NCI-H2171 (cell line): Measurements from ENCODE around the gene MBNL2.

ENCODE experiments used
- DNase-seq: peaks from one replicate; lab custom pipeline; 2025; lab: John Stamatoyannopoulos, UW

The MBNL2 gene

DNA sequence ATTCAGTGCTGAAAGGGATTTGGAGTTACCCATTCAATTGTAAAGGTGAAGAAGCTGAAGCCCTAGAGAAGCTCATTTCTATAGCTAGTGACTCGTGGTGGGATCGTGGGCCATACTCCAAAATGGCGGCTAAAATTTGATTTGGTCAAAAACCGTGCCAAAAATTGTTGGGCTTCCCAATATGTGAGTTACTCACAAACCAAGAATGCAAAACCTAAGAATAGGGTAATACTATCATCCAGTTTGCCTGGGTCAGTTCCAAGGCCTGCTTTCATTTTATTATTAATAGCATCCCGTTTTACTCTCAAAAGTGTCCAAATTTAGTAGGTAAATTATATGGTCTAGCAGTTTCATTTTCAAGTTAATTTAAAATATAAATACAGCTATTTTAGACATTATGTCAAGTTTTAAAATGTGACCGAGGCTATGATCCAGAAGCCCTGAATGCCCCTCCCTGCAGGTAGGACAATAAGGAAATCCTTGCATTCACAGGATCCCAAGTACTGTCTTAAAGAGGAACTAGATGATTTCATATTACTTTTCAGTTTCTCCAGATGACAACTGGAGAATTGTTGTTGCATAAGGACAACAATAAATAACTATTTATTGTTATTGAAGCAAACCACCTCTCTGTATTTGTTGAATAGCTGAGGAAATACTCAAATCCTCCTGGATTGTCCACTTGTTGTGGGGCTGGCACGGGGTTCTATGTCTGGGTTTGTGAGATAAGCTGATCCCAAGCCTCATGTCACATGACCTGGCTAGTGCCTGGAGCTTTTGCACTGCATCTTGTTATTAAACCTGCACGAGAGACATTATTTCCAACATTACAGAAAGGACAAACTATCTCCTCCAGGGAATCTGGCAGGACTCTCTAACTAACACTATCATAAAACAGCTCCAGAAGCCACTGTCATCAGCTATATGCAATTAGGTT is 200.3 kb downstream of the MBNL2 start:
- DNase-seq: no peak

GRCh38 chr13:97423300-97424045 is 201.3 kb downstream of the MBNL2 start:
- DNase-seq: no peak

DNA sequence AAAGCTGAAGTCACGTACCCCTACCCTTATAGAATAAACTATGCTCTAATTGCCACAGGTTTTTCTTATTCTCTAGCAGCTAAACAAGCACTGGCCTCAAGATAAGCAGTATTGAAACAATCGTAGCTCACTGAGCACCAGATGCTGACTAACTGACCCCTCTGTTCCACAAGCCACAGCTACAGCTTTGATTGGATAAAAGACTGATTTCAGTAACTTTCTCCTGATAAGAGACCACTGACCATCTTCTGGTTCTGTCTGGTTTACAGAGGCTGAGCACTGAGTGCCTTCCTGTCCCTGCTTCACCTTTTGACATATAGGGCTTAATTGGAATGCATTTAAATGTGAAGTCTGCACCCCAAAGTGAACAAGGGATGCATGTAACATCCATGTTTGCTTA is 203.5 kb downstream of the MBNL2 start:
- DNase-seq: no peak

GRCh38 chr13:97426695-97427094 is 204.6 kb downstream of the MBNL2 start:
- DNase-seq: no peak

- no peak for DNase-seq
These were observed 207.5 kb downstream of the MBNL2 start for GRCh38 chr13:97429681-97430081.

DNA sequence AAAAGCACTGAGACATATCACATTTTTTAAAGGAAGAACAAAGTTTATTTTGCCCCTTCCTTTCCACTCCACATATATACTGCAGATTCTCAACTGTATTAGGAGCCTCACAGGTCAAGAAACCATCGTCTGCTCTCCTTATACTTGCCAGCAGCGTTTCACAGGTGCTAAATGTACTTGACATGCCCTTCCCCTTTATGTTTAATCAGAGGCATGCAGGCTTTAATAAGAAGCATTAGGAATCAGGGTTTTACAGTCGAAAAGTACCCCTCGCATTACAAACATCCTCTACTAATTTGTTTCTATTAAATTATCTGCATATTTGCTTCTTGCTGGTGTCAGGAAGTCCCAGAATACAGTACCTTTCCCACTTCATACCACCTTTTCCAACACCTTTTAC is 208.2 kb downstream of the MBNL2 start:
- no peak for DNase-seq

GRCh38 chr13:97431171-97431764 is 209.1 kb downstream of the MBNL2 start:
- no peak for DNase-seq

- no peak for DNase-seq
These were observed 210.2 kb downstream of the MBNL2 start for GRCh38 chr13:97432232-97432916.

GRCh38 chr13:97432917-97433726 is 211.0 kb downstream of the MBNL2 start:
- DNase-seq: peak; percentile 97

- peak; percentile 88 for DNase-seq
These were observed 211.7 kb downstream of the MBNL2 start, which contains the start of gene RAP2A for GRCh38 chr13:97433727-97434396. Gene RAP2A (plus strand): TSS chr13:97434169. CDS start chr13:97434471, 302 bp downstream.

- DNase-seq: peak; percentile 30
These were observed 212.5 kb downstream of the MBNL2 start for GRCh38 chr13:97434397-97435201.

GRCh38 chr13:97435323-97435722 is 213.2 kb downstream of the MBNL2 start:
- DNase-seq: no peak

DNA sequence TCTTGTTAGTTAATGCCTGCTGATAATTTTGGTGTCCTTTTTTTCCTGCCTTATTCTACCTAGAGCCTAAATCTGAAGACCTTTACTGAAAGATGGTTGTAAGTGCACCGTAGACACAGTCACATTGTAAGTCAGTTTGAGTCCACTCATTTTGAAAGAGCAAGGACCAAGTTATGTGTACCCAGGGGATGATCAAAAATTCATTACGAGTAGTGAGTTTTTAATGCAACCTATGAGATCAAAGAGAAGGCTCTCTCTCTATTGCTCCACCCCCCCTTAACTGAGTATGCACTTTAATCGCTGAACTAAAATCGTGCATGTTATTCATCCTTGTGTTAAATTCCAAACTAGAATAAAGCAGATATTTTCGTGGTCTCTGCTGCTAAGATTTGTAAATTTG is 213.7 kb downstream of the MBNL2 start:
- DNase-seq: no peak

DNA sequence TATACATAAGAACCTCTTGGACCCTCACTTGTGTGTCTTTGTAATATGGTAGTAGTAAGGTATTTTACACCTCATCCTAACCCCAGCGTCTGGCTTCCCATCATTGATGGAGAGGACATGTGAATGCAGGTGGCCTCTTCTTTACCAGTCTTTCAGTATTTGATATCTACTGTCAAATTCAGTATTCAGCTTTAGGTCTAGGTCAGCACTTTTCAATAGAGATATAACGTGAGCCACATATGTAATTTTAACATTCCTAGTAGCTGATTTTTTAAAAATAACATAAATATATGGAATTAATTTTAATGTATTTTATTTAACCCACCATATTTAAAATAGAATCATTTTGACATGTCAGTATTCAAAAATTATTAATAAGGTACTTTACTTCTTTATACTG is 214.7 kb downstream of the MBNL2 start:
- DNase-seq: no peak

DNA sequence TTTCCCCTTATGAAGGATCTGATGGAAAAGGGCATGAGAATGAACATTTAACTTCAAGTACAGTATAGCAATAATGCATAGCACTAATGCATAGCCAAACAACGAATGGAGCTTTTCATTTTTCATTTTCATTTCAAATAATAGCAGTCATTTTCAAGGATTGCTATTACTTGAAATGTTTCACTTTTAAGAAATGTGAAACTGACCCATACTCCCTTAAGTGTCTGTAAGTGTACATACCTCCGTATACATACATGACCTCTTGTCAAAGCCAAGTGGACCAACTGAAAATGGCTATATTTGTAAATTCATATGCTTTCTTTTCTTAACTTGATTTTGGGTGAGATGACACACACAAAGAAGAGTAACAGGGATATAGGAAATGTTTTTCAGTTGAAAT is 215.6 kb downstream of the MBNL2 start:
- no peak for DNase-seq

DNA sequence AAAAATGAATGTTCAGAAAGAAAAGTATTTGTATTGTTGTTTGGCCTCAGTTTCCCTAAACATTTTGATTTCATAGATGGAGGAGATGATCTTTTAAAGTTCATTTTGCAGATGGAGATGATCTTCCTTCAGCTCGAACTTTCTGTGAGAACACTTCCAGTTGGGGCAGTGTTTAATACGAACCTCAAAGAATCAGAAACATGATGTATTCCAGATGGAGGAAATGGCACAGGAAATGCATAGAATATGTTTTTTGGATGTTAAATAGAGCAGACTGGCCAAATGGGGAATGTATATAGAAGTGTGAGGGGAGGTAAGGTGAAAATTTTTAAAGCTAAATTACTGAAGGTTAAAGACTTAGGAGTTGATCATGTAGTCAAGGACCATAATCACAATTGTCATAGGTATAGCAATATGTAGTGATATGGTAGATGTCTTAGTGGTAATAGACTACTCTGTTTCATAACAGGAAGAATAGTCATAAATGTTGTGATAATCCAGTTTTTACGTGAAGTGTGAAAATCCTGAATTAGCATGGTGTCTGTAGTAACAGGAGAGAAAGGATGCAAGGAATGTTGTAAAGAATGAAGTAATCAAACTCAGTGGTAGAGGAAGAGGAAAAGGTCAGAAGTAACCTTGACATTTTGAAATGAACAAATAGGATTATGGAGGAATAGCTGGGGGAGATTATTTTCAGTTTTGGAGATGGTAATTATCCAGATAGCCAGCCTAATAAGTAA is 216.9 kb downstream of the MBNL2 start:
- DNase-seq: no peak

DNA sequence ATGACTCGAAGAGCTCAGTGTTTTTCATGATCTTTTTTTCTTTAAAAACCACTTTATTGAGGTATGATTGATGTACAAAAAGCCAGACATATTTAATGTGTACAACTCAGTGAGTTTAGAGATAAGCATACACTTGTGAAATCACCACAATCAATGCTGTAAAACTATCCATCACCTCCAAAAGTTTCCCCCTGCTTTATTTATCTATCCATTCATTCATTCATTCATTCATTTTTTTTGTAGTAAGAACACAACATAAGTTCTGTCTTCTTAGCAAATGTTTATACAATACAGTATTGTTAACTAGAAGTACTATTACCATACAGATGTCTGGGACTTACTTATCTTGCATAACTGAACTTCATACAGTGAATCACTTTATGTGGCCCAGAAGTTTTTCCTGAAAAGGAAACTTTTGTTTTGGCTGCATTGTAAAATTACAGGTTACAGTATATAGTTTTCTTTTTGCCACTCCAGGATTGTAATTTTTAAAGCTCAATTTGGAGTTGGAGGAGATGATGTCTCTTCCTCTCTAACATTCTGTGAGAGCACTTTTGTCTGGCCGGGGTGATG is 218.6 kb downstream of the MBNL2 start:
- no peak for DNase-seq

DNA sequence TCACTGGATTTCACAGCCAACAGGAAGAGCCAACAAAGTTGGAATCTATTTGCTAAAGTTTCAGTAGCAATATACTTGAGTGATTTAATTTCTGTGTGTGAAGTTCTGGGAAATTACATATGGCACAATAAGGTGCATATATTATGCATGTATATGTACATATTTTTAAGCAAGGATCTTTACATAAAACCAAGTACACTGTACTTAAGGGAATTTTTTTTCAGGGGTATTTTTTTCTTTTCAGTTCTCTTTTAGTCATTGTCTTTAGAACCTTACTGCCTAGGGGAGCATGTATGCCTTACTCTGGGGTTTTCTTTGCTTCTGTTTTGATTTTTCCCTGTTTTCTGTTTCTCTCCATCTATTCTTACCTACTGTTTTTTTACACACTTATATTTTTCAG is 219.2 kb downstream of the MBNL2 start:
- no peak for DNase-seq
